HEK293T (cell line): ENCODE results near the gene CIB1.

Source experiments
- ARNT ChIP-seq: fragments of 450-650 bp; IDR thresholded peaks from 2 replicates; pipeline ENCODE4 v1.6.1; 2017; ENCODE audit warnings: mild to moderate bottlenecking
- BHLHE40 ChIP-seq: fragments of 450-650 bp; IDR thresholded peaks from 2 replicates; pipeline ENCODE4 v1.6.1; 2016; ENCODE audit warnings: mild to moderate bottlenecking, moderate library complexity, borderline replicate concordance
- CTBP1 ChIP-seq: fragments of 450-650 bp; IDR thresholded peaks from 2 replicates; pipeline ENCODE4 v1.6.1; 2016; ENCODE audit warnings: borderline replicate concordance
- FOXA1 ChIP-seq: fragments of 450-650 bp; IDR thresholded peaks from 2 replicates; pipeline ENCODE4 v1.6.1; 2016; ENCODE audit warnings: mild to moderate bottlenecking
- FOXK2 ChIP-seq: fragments of 450-650 bp; IDR thresholded peaks from 2 replicates; pipeline ENCODE4 v1.6.1; 2016; ENCODE audit warnings: mild to moderate bottlenecking
- FOXM1 ChIP-seq: fragments of 450-650 bp; IDR thresholded peaks from 2 replicates; pipeline ENCODE4 v1.6.1; 2017; ENCODE audit warnings: mild to moderate bottlenecking, borderline replicate concordance
- HDGF ChIP-seq: fragments of 450-650 bp; IDR thresholded peaks from 2 replicates; pipeline ENCODE4 v1.6.1; 2017; ENCODE audit warnings: antibody characterized with exemption, borderline replicate concordance
- NFRKB ChIP-seq: fragments of 450-650 bp; IDR thresholded peaks from 2 replicates; pipeline ENCODE4 v1.6.1; 2016; ENCODE audit warnings: mild to moderate bottlenecking, moderate library complexity
- SP1 ChIP-seq: fragments of 450-650 bp; IDR thresholded peaks from 2 replicates; pipeline ENCODE4 v1.6.1; 2017
- SUZ12 ChIP-seq: fragments of 450-650 bp; IDR thresholded peaks from 2 replicates; pipeline ENCODE4 v1.6.1; 2016; ENCODE audit warnings: mild to moderate bottlenecking
- TARDBP ChIP-seq: fragments of 450-650 bp; IDR thresholded peaks from 2 replicates; pipeline ENCODE4 v1.6.1; 2016
- ZNF384 ChIP-seq: fragments of 450-650 bp; IDR thresholded peaks from 2 replicates; pipeline ENCODE4 v1.6.1; 2016

DNA sequence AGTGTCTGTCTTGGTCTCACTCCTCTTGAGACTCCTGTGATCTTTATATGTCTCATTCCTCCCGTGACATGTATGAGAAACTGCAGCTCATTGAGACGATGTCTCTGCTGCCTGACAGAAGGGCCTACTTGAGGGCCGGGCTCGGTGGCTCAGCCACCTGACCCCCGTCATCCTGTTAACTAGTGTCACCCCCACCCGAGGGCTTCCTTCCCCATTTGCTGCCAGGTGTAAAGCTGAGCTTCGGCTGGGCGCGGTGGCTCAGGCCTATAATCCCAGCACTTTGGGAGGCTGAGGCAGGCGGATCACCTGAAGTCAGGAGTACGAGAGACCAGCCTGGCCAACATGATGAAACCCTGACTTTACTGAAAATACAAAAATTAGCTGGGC, 19.9 kb downstream of the CIB1 start:
- TF ChIP-seq SP1 (no peak), BHLHE40 (no peak), FOXK2 (no peak), ARNT (no peak), SUZ12 (no peak), NFRKB (no peak), FOXM1 (no peak), FOXA1 (no peak), ZNF384 (no peak), CTBP1 (no peak), TARDBP (no peak), HDGF (no peak)
